Caco-2 (cell line): ENCODE data around the gene ALPK3. TPM values are rescaled to one million over a fixed set of nuclear protein-coding genes. Genes with fewer than 3 reads are reported as not detected.

Experiments
- BruUV-seq: library from RNA; stranded (reverse); fragments of 400-500 nt; replicated peaks from 2 replicates; lab custom pipeline; 2021; lab: Mats Ljungman, UMichigan
- CTCF ChIA-PET: fragments of 300-600 bp; sonication (Branson Sonifier 250); formaldehyde crosslinking; loops from one replicate; lab custom pipeline; 2022; ENCODE audit warnings: antibody characterized with exemption; lab: Charles Lee
- POLR2A ChIA-PET: fragments of 300-600 bp; sonication (Branson Sonifier 250); formaldehyde crosslinking; loops from one replicate; lab custom pipeline; 2022; ENCODE audit warnings: antibody characterized with exemption; lab: Charles Lee
- DNase-seq, 2 experiments: peaks; one replicate each; pipeline versions ENCODE4 v3.0.0 to v3.0.0-alpha.2; 2020 to 2022
- H3K27me3 ChIP-seq: replicated peaks from 2 replicates; pipeline ENCODE4 v1.6.0; 2011; ENCODE audit warnings: low read length; ENCODE audit not compliant: control insufficient read depth, insufficient read depth
- H3K36me3 ChIP-seq: 2 replicates; pipeline ENCODE4 v1.5.1; 2011; ENCODE audit warnings: low read length; ENCODE audit not compliant: control insufficient read depth, insufficient read depth
- H3K4me1 ChIP-seq: fragments of 250-450 bp; sonication (Bioruptor Pico); 2 replicates; pipeline ENCODE4 v1.5.1; 2020; ENCODE audit warnings: mild to moderate bottlenecking
- H3K4me3 ChIP-seq: 2 replicates; pipeline ENCODE4 v1.5.1; 2011; ENCODE audit warnings: low read depth, mild to moderate bottlenecking, control low read depth, low read length
- H3K9me3 ChIP-seq: fragments of 250-450 bp; sonication (Bioruptor Pico); 2 replicates; pipeline ENCODE4 v1.5.1; 2020; ENCODE audit warnings: mild to moderate bottlenecking, moderate library complexity
- H3K27ac Mint-ChIP-seq: one replicate; pipeline ENCODE4 v1.8.0; 2022; ENCODE audit warnings: mixed read lengths; ENCODE audit not compliant: unreplicated experiment
- H3K27me3 Mint-ChIP-seq: one replicate; pipeline ENCODE4 v1.8.0; 2022; ENCODE audit warnings: mixed read lengths; ENCODE audit not compliant: insufficient read depth, unreplicated experiment
- H3K36me3 Mint-ChIP-seq: one replicate; pipeline ENCODE4 v1.8.0; 2022; ENCODE audit warnings: mild to moderate bottlenecking, mixed read lengths; ENCODE audit not compliant: insufficient read depth, unreplicated experiment
- H3K4me1 Mint-ChIP-seq: one replicate; pipeline ENCODE4 v1.8.0; 2022; ENCODE audit warnings: low read depth, mixed read lengths; ENCODE audit not compliant: unreplicated experiment
- H3K4me3 Mint-ChIP-seq: one replicate; pipeline ENCODE4 v1.8.0; 2022; ENCODE audit warnings: mild to moderate bottlenecking, moderate library complexity, mixed read lengths; ENCODE audit not compliant: unreplicated experiment
- H3K9me3 Mint-ChIP-seq: one replicate; pipeline ENCODE4 v1.8.0; 2022; ENCODE audit warnings: mixed read lengths; ENCODE audit not compliant: unreplicated experiment
- CTCF ChIP-seq, 2 experiments: fragments of 200-600 bp in 1 of 2; IDR thresholded peaks; 1 replicate in 1 of 2; 2 replicates in 1 of 2; pipeline versions ENCODE4 v1.5.1 to v1.8.0; 2011 to 2022; ENCODE audit warnings: antibody characterized with exemption in 1 of 2, control low read depth in 1 of 2, inconsistent platforms in 1 of 2, low read depth in 1 of 2, low read length in 1 of 2, mild to moderate bottlenecking in 1 of 2, moderate library complexity in 1 of 2; ENCODE audit not compliant: insufficient read depth in 1 of 2, severe bottlenecking in 1 of 2, unreplicated experiment in 1 of 2
- intact Hi-C: fragments of 100-400 bp; cut with micrococcal nuclease; formaldehyde crosslinking; loops from one replicate; pipeline ENCODE4 v1.10.0; 2022; ENCODE audit not compliant: unreplicated experiment
- total RNA-seq: library from RNA; stranded (reverse); gene quantifications from 2 replicates; pipeline ENCODE4 v1.2.3, GENCODE V29; 2022

The ALPK3 gene
- total RNA-seq, 1 experiment from 2014 or later, result 0.43 TPM

- CTCF ChIA-PET, result no interaction called here
These were observed 69.8 kb downstream of the ALPK3 start for GRCh38 chr15:84886984-84887299.

GRCh38 chr15:84887938-84888337 is 70.8 kb downstream of the ALPK3 start:
- Histone ChIP-seq H3K9me3 (no peaks in the 10 kb centered on the region), H3K36me3 (no peaks in the 10 kb centered on the region), H3K27me3 (no peaks in the 10 kb centered on the region), H3K4me3 (no peak overlapping the region), H3K4me1 (peaks cover 16% of the 10 kb centered on the region)
- H3K4me1 Mint-ChIP-seq, result peaks cover 6% of the 10 kb centered on the region
- no peak for DNase-seq
- no TSS peak for BruUV-seq
- H3K36me3 Mint-ChIP-seq, result no peaks in the 10 kb centered on the region
- H3K4me3 Mint-ChIP-seq, result no peak overlapping the region
- intact Hi-C loops, result no loop called here
- H3K9me3 Mint-ChIP-seq, result no peaks in the 10 kb centered on the region
- no peak for TF ChIP-seq CTCF (IDR thresholded peaks at IDR 0.05; ENCODE audit: insufficient read depth in 1 of 2, low read depth in 1 of 2, low read length in 1 of 2, severe bottlenecking in 1 of 2, unreplicated experiment in 1 of 2)
- H3K27ac Mint-ChIP-seq, result no peak overlapping the region
- ChIA-PET CTCF (no interaction called here), POLR2A (no interaction called here)
- no peaks in the 10 kb centered on the region for H3K27me3 Mint-ChIP-seq

More at GRCh38 chr15:84886984-84887299, 69.8 kb downstream of the ALPK3 start:
- H3K36me3 Mint-ChIP-seq, result no peaks in the 10 kb centered on the region
- no TSS peak for BruUV-seq
- H3K4me3 Mint-ChIP-seq, result no peak overlapping the region
- H3K9me3 Mint-ChIP-seq, result no peaks in the 10 kb centered on the region
- no peak overlapping the region for H3K4me3 ChIP-seq
- no peaks in the 10 kb centered on the region for H3K36me3 ChIP-seq
- H3K9me3 ChIP-seq, result no peaks in the 10 kb centered on the region
- POLR2A ChIA-PET, result no interaction called here
- intact Hi-C loops, result no loop called here
- no peaks in the 10 kb centered on the region for H3K27me3 ChIP-seq
- TF ChIP-seq CTCF (IDR thresholded peaks at IDR 0.05; ENCODE audit: insufficient read depth in 1 of 2, low read depth in 1 of 2, low read length in 1 of 2, severe bottlenecking in 1 of 2, unreplicated experiment in 1 of 2), result no peak
- DNase-seq, result no peak
- no peak overlapping the region for H3K27ac Mint-ChIP-seq
- H3K4me1 ChIP-seq, result peaks cover 16% of the 10 kb centered on the region
- no peaks in the 10 kb centered on the region for H3K27me3 Mint-ChIP-seq
- peaks cover 6% of the 10 kb centered on the region for H3K4me1 Mint-ChIP-seq

GRCh38 chr15:84888639-84889038 is 71.5 kb downstream of the ALPK3 start:
- Histone ChIP-seq H3K9me3 (no peaks in the 10 kb centered on the region), H3K27me3 (no peaks in the 10 kb centered on the region), H3K4me1 (peaks cover 12% of the 10 kb centered on the region), H3K36me3 (no peaks in the 10 kb centered on the region), H3K4me3 (no peak overlapping the region)
- no peak for TF ChIP-seq CTCF (IDR thresholded peaks at IDR 0.05; ENCODE audit: insufficient read depth in 1 of 2, low read depth in 1 of 2, low read length in 1 of 2, severe bottlenecking in 1 of 2, unreplicated experiment in 1 of 2)
- H3K27ac Mint-ChIP-seq, result no peak overlapping the region
- DNase-seq, result no peak
- H3K9me3 Mint-ChIP-seq, result no peaks in the 10 kb centered on the region
- H3K36me3 Mint-ChIP-seq, result no peaks in the 10 kb centered on the region
- ChIA-PET POLR2A (no interaction called here), CTCF (no interaction called here)
- peaks cover 1% of the 10 kb centered on the region for H3K4me1 Mint-ChIP-seq
- H3K27me3 Mint-ChIP-seq, result no peaks in the 10 kb centered on the region
- no TSS peak for BruUV-seq
- H3K4me3 Mint-ChIP-seq, result no peak overlapping the region
- intact Hi-C loops, result no loop called here
